Lung (tissue), 12 donors: ENCODE results near the gene TCF15. TPM values are rescaled to one million over a fixed set of nuclear protein-coding genes. Genes with fewer than 3 reads are reported as not detected.
"Not testable (repeated sequence)": the region's sequence is repeated elsewhere in the genome, so short reads cannot be mapped to it uniquely, and the experiment has no call there.

Experiments
- ATAC-seq: fragments of 200-7000 bp; cut with Tn5 transposase; one replicate; pipeline ENCODE4 v1.9.1; 2020; ENCODE audit warnings: moderate number of reproducible peaks; ENCODE audit not compliant: insufficient read depth, low FRiP score
- DNase-seq, 3 donors: peaks; one replicate each; pipeline ENCODE4 v3.0.0-alpha.2; 2013 to 2017
- H3K27ac ChIP-seq, 2 donors: one replicate each; pipeline ENCODE4 v1.5.1; 2013; ENCODE audit warnings: mild to moderate bottlenecking in 2 of 2, moderate library complexity in 2 of 2, control low read depth in 1 of 2, inconsistent platforms in 1 of 2, low read depth in 1 of 2, low read length in 1 of 2
- H3K27me3 ChIP-seq, 3 donors: one replicate each; pipeline ENCODE4 v1.5.1; 2013; ENCODE audit warnings: low read length in 2 of 3; ENCODE audit not compliant: control insufficient read depth in 3 of 3, insufficient read depth in 3 of 3
- H3K36me3 ChIP-seq, 4 donors: one replicate each; pipeline ENCODE4 v1.5.1; 2013; ENCODE audit warnings: low read length in 4 of 4, mild to moderate bottlenecking in 1 of 4, moderate library complexity in 1 of 4; ENCODE audit not compliant: control insufficient read depth in 4 of 4, insufficient read depth in 4 of 4
- H3K4me1 ChIP-seq, 5 donors: one replicate each; pipeline ENCODE4 v1.5.1; 2013; ENCODE audit warnings: low read length in 5 of 5, mild to moderate bottlenecking in 2 of 5, moderate library complexity in 1 of 5; ENCODE audit not compliant: control insufficient read depth in 5 of 5, insufficient read depth in 5 of 5
- H3K4me3 ChIP-seq: one replicate; pipeline ENCODE4 v1.5.1; 2013; ENCODE audit warnings: mild to moderate bottlenecking, control low read depth, moderate library complexity
- H3K9ac ChIP-seq, 2 donors: one replicate each; pipeline ENCODE4 v1.5.1; 2013; ENCODE audit warnings: low read length in 2 of 2, control low read depth in 1 of 2; ENCODE audit not compliant: insufficient read depth in 1 of 2
- H3K9me3 ChIP-seq, 4 donors: one replicate each; pipeline ENCODE4 v1.5.1; 2013; ENCODE audit warnings: low read length in 3 of 4, mild to moderate bottlenecking in 1 of 4, moderate library complexity in 1 of 4; ENCODE audit not compliant: control insufficient read depth in 4 of 4, insufficient read depth in 3 of 4
- CTCF ChIP-seq: IDR thresholded peaks from 2 replicates; pipeline ENCODE4 v1.5.1; 2012; ENCODE audit warnings: mild to moderate bottlenecking; ENCODE audit errors: control extremely low read depth, extremely low read depth
- WGBS, 2 donors: extraction: QIAGEN DNeasy Blood & Tissue Kit; methylation state at CpG; one replicate each; pipeline ENCODE4 v1.1.7; 2013; 5-methylcytosine and 5-hydroxymethylcytosine counted together
- polyA plus RNA-seq, 2 donors: library from polyadenylated mRNA; stranded (reverse); fragments of 200-250 nt; gene quantifications; one replicate each; pipeline ENCODE4 v1.2.1, GENCODE V29; 2013
- total RNA-seq, 2 donors: library from RNA; depleted of rRNA in 1 of 2; stranded (reverse); fragments of >200 nt in 1 of 2; gene quantifications; one replicate each; pipeline ENCODE4 v1.2.1, GENCODE V29; 2014 to 2021
- donor health status: control.
- donor health status: control.
- donor health status: Bipolar disorder and iron deficiency.
- donor health status: healthy.
- donor health status: DM: yes; HTN: yes; CAD: no.

The TCF15 gene
- total and polyA plus RNA-seq, 4 donors, result 0.28 to 0.82 (median 0.40) TPM; not detected in 1

GRCh38 chr20:642398-643174, 32.5 kb upstream of the TCF15 start:
- peaks cover 0 to 2% (median 0%) of the 10 kb centered on the region in 4 donors for H3K9me3 ChIP-seq
- 5 to 6% methylated on average over 33 to 57 of the region's 57 CpGs for WGBS, 2 donors

GRCh38 chr20:642013-642397, 31.9 kb upstream of the TCF15 start:
- not testable (repeated sequence) for DNase-seq, H3K27ac ChIP-seq, H3K9me3 ChIP-seq, H3K4me1 ChIP-seq, H3K27me3 ChIP-seq, ATAC-seq, H3K36me3 ChIP-seq, H3K9ac ChIP-seq, H3K4me3 ChIP-seq
- WGBS, 2 donors, result 27% methylated on average over 5 of the region's 13 CpGs; no CpG with 5 or more reads in 1 of the 2 donors

More at GRCh38 chr20:642398-643174, 32.5 kb upstream of the TCF15 start:
- Histone ChIP-seq H3K27me3 (no peaks in the 10 kb centered on the region), H3K4me3 (no peak overlapping the region), H3K36me3 (peaks cover under 1 to 6% (median 2%) of the 10 kb centered on the region in 4 donors), H3K9ac (no peak overlapping the region), H3K27ac (peak overlapping the region in 1 of 2 donors; percentile 29), H3K4me1 (peaks cover 0 to 2% (median 0%) of the 10 kb centered on the region in 5 donors)
- ATAC-seq, result no peak
- TF ChIP-seq CTCF, result no peak
- DNase-seq, result peak; percentile 62 to 79 (median 72)

GRCh38 chr20:641516-641875, 31.4 kb upstream of the TCF15 start:
- Histone ChIP-seq H3K27ac (no peak overlapping the region), H3K4me3 (no peak overlapping the region), H3K4me1 (peaks cover 0 to 2% (median 0%) of the 10 kb centered on the region in 5 donors), H3K9me3 (no peaks in the 10 kb centered on the region), H3K36me3 (no peaks in the 10 kb centered on the region), H3K27me3 (no peaks in the 10 kb centered on the region), H3K9ac (no peak overlapping the region)
- peak in 1 of 3 donors; percentile 34 for DNase-seq
- no peak for ATAC-seq
- TF ChIP-seq CTCF, result no peak
- 43 to 53% methylated on average over 12 of the region's 12 CpGs for WGBS, 2 donors

GRCh38 chr20:640674-641515, 30.8 kb upstream of the TCF15 start:
- Histone ChIP-seq H3K36me3 (no peaks in the 10 kb centered on the region), H3K9ac (no peak overlapping the region), H3K27ac (no peak overlapping the region), H3K4me1 (peaks cover 0 to 2% (median 0%) of the 10 kb centered on the region in 5 donors), H3K27me3 (no peaks in the 10 kb centered on the region), H3K4me3 (no peak overlapping the region), H3K9me3 (no peaks in the 10 kb centered on the region)
- TF ChIP-seq CTCF, result no peak
- DNase-seq, result no peak
- WGBS, 2 donors, result 62 to 70% methylated on average over 11 of the region's 11 CpGs
- ATAC-seq, result no peak
